ENCODE data around the gene INHA.

Gene INHA

DNA sequence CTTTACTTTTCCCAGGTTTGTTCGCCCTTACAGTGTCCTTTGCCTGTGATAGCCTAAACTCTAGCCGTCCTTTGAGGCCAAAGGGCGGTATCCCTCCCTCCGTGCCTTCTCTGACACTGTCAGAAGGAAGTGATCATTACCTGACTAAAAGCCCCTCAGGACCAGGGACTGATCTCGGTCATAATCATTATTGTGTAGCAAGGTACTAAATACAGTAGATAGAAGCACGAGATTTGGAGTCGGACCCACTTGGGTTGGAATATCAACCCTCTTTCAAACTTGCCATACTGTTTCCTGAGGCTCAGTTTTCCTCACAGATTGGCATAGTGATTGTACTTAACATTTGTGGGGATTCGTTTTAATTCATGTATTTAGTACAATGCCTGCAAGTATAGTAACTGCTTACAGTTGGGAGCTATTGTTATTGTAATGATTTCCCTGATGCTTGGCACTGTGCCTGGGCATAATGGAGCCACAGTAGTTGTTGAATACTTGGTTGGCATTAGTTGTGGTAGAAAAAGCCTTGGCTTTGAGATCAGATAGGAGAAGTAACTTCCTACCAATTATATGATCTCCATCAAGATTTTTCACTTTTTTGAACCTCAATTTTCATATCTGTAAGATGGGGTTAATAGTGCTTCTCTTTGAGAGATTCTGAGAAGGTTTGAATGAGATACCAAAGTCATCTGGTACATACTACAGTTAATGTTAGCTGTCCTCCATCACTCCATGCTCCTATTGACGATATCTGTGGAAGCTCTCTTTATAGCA lies 26.4 kb downstream of the INHA start:
- no peak for DNase-seq (ENCODE audit: low read depth)
- peak overlapping the region; percentile 80 for H3K4me3 ChIP-seq (ENCODE audit: low read depth, low read length)

DNA sequence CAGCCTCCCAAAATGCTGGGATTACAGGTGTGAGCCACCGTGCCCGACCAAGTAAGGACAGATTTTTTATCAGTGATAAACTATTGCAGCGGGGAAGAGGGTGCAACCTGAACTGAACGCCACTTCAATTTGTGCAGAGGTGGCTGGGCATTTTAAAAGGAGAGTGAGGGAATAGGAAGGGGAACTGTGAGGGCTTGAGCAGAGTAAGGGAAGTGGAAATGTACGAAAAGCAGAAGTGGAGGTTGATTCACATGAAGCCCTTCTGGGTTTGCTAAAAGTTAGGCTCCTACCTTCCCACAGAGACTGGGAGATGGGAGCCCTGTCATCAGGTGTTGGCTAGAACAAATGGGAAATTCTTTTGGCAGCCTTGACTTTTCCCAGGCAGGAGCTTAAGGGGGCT lies 31.7 kb downstream of the INHA start:
- no peak for DNase-seq (ENCODE audit: low read depth)
- H3K4me3 ChIP-seq (ENCODE audit: low read depth, low read length) = no peak overlapping the region

DNA sequence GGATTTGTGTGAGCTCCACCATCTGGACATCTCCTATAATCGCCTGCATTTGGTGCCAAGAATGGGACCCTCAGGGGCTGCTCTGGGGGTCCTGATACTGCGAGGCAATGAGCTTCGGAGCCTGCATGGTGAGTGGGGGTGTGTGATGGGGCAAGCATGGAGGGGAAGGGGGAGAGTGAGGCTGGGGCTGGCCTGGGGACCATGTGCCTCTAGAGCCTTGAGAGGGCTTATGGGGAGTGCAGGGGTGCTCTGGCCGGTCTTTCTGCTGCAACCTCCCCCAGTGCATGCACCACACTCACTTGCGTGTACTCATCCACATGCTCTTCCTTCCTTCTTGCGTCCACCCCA lies 33.5 kb downstream of the INHA start:
- no peak for DNase-seq (ENCODE audit: low read depth)
- no peak overlapping the region for H3K4me3 ChIP-seq (ENCODE audit: low read depth, low read length)

DNA sequence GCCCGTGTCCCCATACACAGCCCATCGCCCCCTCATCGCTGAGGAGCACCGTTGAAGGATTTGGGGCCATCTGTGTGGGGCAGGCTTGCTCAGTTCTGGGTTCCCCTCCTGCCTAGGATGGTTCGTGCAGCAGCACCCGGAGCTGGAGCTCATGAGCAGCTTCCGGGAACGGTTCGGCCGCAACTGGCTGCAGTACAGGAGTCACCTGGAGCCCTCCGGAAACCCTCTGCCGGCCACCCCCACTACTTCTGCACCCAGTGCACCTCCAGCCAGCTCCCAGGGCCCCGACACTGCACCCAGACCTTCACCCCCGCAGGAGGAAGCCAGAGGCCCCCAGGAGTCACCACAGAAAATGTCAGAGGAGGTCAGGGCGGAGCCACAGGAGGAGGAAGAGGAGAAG lies 35.8 kb downstream of the INHA start:
- DNase-seq (ENCODE audit: low read depth) = no peak
- H3K4me3 ChIP-seq (ENCODE audit: low read depth, low read length) = no peak overlapping the region

DNA sequence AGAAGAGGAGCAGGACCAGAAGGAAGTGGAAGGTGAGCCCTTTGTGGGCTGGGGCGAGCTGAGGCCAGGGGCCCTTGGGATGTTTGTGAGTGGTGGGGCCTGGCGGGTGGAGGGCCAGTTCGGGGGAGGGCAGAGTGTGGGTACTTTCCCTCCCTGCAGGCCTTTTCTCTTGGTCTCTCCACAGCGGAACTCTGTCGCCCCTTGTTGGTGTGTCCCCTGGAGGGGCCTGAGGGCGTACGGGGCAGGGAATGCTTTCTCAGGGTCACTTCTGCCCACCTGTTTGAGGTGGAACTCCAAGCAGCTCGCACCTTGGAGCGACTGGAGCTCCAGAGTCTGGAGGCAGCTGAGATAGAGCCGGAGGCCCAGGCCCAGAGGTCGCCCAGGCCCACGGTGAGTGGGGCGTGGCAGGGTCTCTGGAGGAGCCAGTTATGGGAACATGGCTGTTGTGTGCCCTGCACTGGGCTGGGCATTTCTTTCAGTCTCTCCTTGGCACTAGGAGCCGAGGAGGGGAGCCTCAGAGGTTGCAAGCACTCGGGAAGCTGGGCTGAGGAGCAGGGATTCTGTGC lies 36.4 kb downstream of the INHA start:
- DNase-seq (ENCODE audit: low read depth) = no peak
- no peak overlapping the region for H3K4me3 ChIP-seq (ENCODE audit: low read depth, low read length)

DNA sequence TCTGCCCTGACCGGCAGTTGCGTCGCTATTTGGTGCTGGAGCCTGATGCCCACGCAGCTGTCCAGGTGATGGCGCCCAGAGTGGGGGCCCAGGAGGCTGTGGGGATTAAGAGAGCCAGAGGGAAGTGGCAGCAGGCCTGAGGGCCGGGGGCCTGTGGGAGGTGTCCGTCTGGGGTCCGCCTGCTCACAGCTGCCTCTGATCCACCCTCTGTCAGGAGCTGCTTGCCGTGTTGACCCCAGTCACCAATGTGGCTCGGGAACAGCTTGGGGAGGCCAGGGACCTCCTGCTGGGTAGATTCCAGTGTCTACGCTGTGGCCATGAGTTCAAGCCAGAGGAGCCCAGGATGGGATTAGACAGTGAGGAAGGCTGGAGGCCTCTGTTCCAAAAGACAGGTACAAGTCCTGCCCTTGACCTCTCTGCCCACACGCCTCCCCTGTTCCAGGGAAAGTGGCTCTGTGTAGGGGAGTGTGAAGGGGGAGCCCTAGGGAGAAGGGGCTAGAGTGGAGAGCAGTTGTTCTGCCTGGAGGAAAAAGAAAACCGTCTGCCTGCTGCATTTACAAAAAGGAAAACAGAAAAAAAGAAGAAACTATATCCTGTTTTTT lies 37.1 kb downstream of the INHA start:
- no peak overlapping the region for H3K4me3 ChIP-seq (ENCODE audit: low read depth, low read length)
- no peak for DNase-seq (ENCODE audit: low read depth)

DNA sequence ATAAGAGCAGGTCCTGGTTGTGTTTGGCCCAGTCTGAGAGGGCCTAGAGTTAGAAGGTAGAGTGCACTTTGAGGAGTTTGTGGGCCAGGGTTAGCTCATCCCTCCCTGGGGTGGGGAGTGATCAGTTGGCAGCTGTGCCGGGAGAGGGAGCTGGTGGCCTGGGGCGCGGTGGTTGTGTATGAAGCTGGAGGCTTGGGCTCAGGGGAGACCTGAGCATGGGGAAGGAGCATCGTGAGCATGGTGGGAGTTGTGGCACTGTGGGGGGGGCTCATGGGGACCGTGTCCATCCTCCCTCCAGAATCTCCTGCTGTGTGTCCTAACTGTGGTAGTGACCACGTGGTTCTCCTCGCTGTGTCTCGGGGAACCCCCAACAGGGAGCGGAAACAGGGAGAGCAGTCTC lies 39.2 kb downstream of the INHA start:
- no peak overlapping the region for H3K4me3 ChIP-seq (ENCODE audit: low read depth, low read length)
- DNase-seq (ENCODE audit: low read depth) = no peak

DNA sequence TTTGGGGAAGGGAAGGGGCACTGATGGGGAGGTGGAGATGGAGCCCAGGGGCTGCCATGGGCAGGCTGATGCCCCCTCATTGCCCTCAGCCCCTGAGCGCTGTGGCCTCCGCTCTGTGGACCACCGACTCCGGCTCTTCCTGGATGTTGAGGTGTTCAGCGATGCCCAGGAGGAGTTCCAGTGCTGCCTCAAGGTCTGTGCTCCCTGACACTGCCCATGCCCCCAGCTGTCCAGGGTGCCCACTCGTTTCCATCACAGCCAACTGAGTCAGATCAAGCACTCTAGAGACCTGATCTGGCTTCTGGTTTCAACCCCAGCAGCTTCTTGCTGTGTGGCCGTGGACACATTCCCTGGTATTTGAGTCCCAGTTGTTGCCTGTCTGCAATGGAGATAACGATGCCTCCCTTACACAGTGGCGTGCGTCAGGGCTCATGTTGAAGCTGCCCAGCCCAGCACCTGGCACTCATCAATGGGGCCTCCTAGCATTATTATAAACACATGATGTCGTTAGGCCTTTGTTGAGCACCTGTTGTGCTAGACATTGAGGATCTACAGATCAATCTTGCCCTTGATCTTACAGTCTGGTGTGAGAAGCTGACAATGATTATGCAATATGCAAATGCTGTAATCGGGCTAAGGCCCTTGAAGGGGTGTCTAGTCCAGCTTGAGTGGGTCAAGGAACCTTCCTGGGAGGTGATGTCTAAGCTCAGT lies 39.9 kb downstream of the INHA start:
- no peak overlapping the region for H3K4me3 ChIP-seq (ENCODE audit: low read depth, low read length)

DNA sequence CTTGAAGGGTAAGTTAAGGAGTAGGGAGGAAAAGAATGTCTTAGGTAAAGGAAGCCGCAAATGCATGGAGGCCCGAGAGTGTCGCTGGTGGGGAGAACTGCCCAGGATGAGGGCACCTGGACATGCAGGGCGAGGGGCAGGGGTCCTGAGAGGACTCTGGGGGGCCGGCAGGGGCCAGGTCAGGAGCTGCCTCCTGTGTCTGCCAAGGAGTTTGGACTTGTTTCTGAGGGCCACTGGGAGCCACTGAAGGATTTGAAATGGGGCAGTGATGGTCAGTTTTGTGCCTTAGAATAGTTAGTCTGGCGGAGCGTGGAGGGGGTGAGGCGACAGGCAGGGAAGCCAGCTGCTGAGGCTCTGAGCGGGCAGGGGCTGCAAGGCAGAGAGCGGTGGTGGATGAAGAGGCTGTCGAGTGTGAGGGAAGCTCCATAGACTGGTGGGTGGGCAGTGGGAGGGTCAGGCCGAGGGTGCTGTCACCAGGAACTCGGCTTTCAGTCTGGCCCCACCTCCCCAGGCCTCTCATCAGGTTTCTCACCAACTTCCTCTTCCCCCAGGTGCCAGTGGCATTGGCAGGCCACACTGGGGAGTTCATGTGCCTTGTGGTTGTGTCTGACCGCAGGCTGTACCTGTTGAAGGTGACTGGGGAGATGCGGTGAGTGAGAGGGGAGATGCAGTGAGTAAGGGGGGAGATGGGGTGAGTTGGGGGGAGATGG lies 40.6 kb downstream of the INHA start:
- DNase-seq (ENCODE audit: low read depth) = no peak
- no peak overlapping the region for H3K4me3 ChIP-seq (ENCODE audit: low read depth, low read length)

More for the DNA sequence above, 39.9 kb downstream of the INHA start:
- no peak for DNase-seq (ENCODE audit: low read depth)

DNA sequence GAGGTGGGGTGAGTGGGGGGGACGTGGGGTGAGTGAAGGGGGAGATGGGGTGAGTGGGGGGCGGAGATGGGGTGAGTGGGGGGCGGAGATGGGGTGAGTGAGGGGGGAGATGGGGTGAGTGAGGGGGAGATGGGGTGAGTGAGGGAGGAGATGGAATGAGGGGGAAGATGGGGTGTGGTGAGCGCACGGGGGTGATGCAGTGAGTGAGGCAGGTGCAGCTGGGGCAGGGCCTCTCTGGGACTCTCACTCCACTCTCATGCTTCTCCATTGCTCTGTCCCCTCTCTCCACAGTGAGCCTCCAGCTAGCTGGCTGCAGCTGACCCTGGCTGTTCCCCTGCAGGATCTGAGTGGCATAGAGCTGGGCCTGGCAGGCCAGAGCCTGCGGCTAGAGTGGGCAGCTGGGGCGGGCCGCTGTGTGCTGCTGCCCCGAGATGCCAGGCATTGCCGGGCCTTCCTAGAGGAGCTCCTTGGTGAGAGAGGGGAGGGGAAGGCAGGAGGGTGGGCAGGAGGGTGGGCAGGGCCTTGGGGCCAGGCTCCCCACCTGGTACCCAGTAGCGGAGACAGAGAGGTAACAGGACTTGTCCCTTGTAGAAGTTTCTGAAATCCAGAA lies 41.5 kb downstream of the INHA start:
- H3K4me3 ChIP-seq (ENCODE audit: low read depth, low read length) = no peak overlapping the region
- DNase-seq (ENCODE audit: low read depth) = no peak

DNA sequence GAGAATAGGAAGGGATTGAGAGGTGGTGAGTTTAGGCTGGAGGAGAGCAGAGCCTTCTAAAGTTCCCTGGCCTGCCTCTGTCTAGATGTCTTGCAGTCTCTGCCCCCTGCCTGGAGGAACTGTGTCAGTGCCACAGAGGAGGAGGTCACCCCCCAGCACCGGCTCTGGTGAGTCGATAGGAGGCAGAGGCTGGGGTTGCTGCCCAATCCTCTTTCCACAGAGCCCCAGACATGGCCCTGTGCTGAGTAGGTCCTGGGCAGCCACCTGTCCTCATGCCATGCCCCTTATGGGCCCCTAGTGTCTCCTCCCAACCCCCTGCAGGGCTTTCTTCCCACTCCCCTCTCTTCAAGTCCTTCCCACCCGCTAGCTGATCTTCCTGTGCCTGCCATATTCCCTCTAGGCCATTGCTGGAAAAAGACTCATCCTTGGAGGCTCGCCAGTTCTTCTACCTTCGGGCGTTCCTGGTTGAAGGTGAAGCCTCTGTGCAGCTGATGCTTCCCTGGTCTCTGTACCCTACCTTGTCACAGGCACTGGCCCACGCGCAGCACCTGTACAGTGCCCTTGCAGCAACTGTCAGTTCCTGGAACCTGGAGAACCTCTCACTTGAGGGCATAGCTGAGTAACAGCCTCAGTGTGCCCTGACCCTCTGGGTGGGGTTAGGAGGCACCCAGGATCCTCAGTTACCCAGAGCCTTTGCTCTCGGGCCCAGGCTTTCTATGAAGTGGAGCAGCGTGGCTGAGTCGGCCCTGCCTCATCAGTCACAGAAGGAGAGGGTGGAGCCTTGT lies 42.2 kb downstream of the INHA start:
- DNase-seq (ENCODE audit: low read depth) = no peak
- H3K4me3 ChIP-seq (ENCODE audit: low read depth, low read length) = no peak overlapping the region

DNA sequence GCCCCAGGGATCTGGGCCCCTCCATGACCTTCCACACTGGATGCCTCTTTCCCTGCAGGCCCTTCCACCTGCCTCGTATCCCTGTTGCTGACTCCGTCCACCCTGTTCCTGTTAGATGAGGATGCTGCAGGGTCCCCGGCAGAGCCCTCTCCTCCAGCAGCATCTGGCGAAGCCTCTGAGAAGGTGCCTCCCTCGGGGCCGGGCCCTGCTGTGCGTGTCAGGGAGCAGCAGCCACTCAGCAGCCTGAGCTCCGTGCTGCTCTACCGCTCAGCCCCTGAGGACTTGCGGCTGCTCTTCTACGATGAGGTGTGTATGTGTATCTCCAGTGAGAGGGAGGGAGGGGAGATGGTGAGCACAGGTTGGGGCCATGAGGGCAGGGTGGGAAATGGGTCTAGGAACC lies 42.9 kb downstream of the INHA start:
- H3K4me3 ChIP-seq (ENCODE audit: low read depth, low read length) = no peak overlapping the region
- no peak for DNase-seq (ENCODE audit: low read depth)

DNA sequence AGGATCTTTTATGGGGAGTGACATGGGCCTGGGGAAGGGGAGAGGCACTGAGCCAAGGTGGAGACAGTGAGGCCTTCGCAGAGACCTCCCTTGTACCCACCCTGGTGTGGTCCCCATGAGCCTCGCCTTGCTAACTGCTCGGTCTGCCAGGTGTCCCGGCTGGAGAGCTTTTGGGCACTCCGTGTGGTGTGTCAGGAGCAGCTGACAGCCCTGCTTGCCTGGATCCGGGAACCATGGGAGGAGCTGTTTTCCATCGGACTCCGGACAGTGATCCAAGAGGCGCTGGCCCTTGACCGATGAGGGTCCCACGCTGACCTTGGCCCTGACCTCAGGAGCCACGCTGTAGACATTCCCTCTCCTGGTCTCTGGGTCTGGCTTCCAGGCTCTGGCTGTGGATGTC lies 43.8 kb downstream of the INHA start:
- DNase-seq (ENCODE audit: low read depth) = no peak
- no peak overlapping the region for H3K4me3 ChIP-seq (ENCODE audit: low read depth, low read length)

DNA sequence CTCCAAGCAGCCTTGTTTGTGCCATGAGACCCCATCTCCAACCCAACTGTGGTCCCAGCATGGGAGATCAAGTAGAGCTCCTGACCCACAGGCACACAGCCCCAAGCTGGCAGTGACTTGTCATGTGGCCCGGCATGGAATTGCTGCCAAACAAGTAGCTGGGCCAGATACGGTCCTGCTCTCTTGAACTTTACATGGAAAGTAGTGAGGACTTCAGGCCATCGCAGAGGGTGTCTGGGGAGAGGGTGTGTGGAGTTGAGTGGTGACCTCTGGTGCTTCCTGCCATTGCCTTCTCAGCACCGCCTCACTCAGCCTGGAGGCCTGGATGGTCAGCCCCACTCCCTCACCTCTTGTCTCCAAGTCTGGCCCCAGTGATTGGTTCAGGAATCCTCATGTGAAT lies 44.4 kb downstream of the INHA start:
- no peak for DNase-seq (ENCODE audit: low read depth)
- H3K4me3 ChIP-seq (ENCODE audit: low read depth, low read length) = no peak overlapping the region

DNA sequence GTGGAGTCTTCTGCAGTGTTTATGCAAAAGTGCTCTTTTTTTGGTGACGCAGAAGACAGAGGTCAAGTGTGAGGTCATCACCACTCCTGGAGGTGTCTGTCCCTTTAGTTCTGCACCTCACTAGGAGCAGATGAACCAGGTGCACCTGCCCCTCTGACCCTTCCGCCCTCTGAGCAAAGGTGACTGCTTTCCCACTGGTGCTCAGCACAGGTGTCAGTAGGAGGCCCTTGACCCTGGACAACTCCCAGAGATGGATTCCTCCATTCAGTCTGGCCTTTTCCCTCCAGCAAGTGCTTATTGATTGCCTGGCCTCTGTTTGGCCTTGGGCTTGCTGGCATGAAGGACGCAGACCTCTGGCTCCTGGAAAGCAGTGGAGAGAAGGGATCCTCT lies 46.6 kb downstream of the INHA start:
- no peak for DNase-seq (ENCODE audit: low read depth)
- no peak overlapping the region for H3K4me3 ChIP-seq (ENCODE audit: low read depth, low read length)

DNA sequence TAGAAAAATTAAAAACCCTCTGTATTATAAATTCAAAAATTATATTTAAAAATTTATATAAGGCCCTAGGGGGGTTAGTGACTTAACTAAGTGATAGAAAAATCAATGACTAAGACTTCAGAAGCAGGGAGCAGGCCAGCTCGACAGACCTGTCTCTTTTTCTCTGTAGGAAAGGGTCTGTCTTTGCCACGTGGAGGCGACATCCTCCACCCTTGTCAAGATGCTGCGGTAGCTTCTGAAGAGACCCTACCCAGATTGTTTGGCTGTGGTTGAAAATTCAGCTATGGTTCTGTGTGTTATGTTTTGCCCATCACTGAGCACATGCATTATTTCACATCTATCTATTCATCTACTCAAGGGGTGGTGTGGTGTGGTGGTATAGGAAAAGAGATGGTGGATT lies 47.1 kb downstream of the INHA start:
- H3K4me3 ChIP-seq (ENCODE audit: low read depth, low read length) = no peak overlapping the region
- no peak for DNase-seq (ENCODE audit: low read depth)

DNA sequence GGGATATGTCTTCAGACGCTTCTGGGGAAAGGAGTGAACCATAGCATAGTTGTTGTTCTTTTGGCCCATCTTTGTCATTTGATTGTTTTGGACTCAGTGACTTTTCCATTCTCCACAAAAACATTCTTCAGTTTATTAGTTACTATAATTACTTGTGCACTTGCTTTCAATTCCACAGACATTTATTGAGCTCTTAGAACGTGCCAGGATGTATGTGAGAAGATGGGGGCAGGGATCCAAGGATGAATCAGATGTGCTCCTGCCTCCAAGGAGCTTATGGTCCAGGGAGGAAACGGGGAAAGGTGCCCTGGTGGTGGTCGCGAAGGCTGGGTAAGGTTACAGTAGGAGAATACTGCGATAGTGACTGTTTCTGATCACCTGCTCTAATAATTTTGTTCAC lies 48.4 kb downstream of the INHA start:
- DNase-seq (ENCODE audit: low read depth) = no peak
- H3K4me3 ChIP-seq (ENCODE audit: low read depth, low read length) = no peak overlapping the region

DNA sequence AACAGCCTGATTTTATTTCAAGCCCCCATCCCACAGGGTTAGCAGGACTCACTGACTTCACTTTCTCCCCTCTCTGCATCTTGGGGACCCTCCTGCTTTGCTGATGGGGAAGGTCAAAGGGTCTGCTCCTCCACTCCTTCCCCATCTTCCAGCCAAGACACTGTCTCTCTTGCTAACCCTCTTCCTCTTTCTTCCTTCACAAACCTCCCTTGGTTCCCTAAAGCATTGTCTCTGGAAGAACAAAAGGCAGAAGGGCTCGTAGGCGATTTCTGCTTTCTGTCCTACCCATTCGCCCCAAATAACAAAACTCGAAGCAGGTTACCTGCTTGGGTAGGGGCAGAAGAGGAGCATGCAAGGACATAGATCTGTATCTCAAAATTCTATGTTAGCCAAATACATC lies 49.8 kb downstream of the INHA start:
- DNase-seq (ENCODE audit: low read depth) = no peak
- no peak overlapping the region for H3K4me3 ChIP-seq (ENCODE audit: low read depth, low read length)

DNA sequence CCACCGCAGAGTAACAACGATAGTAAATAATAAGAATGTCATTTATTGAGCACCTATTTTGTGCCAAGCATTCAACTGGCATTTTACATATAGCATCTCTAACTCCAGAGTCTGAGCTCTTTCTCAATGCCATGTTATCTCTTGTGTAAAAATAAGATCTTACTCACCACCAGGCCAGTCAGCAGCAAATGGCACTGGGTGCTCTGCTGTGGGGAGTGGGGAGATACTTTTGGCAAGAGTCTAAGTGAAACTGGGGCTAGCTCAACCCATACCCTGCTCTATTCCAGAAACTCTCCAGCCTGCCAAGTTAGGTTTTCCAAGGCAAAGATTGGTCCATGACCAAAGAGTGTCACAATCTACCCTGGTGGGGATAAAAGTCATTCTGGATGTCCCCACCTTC lies 50.4 kb downstream of the INHA start:
- H3K4me3 ChIP-seq (ENCODE audit: low read depth, low read length) = no peak overlapping the region
- DNase-seq (ENCODE audit: low read depth) = no peak
